H1 (cell line): Measurements from ENCODE around the gene TEX22. TPM values are rescaled to one million over a fixed set of nuclear protein-coding genes. Genes with fewer than 3 reads are reported as not detected.

Experiments
- CTCF ChIA-PET: fragments of 300-600 bp; sonication (Branson Sonifier 250); formaldehyde crosslinking; loops from one replicate; lab custom pipeline; 2021; ENCODE audit not compliant: partially characterized antibody; lab: Charles Lee
- POLR2A ChIA-PET: fragments of 300-600 bp; sonication (Branson Sonifier 250); formaldehyde crosslinking; loops from one replicate; lab custom pipeline; 2021; ENCODE audit warnings: inconsistent platforms; ENCODE audit not compliant: partially characterized antibody; lab: Charles Lee
- DNase-seq, 2 experiments: peaks; one replicate each; pipeline versions ENCODE4 v3.0.0 to v3.0.0-alpha.2; 2010 to 2022; ENCODE audit warnings: low spot score in 2 of 2, low read depth in 1 of 2, mixed read lengths in 1 of 2
- FAIRE-seq: peaks from 2 replicates; lab custom pipeline; 2011; peaks lifted over from hg19 to GRCh38; lab: Jason Lieb, UNC
- H2AFZ ChIP-seq: 2 replicates; pipeline ENCODE4 v1.8.1; 2012; ENCODE audit warnings: low read length, inconsistent platforms
- H2AK5ac ChIP-seq: 2 replicates; pipeline ENCODE4 v1.6.1; 2013; ENCODE audit warnings: low read depth, low read length
- H2BK120ac ChIP-seq: replicated peaks from 2 replicates; pipeline ENCODE3; 2013; ENCODE audit warnings: low read depth, low read length, inconsistent platforms
- H2BK12ac ChIP-seq: 2 replicates; pipeline ENCODE4 v1.6.1; 2013; ENCODE audit warnings: low read depth, low read length
- H2BK15ac ChIP-seq: 2 replicates; pipeline ENCODE4 v1.6.1; 2013; ENCODE audit warnings: low read length
- H2BK20ac ChIP-seq: 2 replicates; pipeline ENCODE4 v1.6.1; 2013; ENCODE audit warnings: low read length
- H2BK5ac ChIP-seq: 2 replicates; pipeline ENCODE4 v1.6.1; 2013; ENCODE audit warnings: low read depth, low read length
- H3K14ac ChIP-seq: 2 replicates; pipeline ENCODE4 v1.6.1; 2013; ENCODE audit warnings: inconsistent platforms; ENCODE audit not compliant: insufficient read length
- H3K18ac ChIP-seq: 2 replicates; pipeline ENCODE4 v1.6.1; 2013; ENCODE audit warnings: low read length; ENCODE audit errors: extremely low read depth
- H3K23ac ChIP-seq: 2 replicates; pipeline ENCODE4 v1.6.1; 2013; ENCODE audit warnings: inconsistent platforms; ENCODE audit not compliant: insufficient read length
- H3K23me2 ChIP-seq: 2 replicates; pipeline ENCODE4 v1.6.1; 2013; ENCODE audit warnings: low read depth, low read length
- H3K27ac ChIP-seq: 2 replicates; pipeline ENCODE4 v1.6.1; 2011; ENCODE audit warnings: low read depth, low read length, inconsistent platforms
- H3K27me3 ChIP-seq, 4 experiments: replicated peaks in 1 of 4; 1 replicate in 1 of 4; 2 replicates in 3 of 4; pipeline versions ENCODE4 v1.6.1 to v1.8.1; 2011 to 2013; ENCODE audit warnings: low read length in 3 of 4, mild to moderate bottlenecking in 3 of 4, inconsistent platforms in 2 of 4, mixed read lengths in 2 of 4, moderate library complexity in 1 of 4; ENCODE audit not compliant: control insufficient read depth in 3 of 4, insufficient read depth in 3 of 4; ENCODE audit errors: extremely low read depth in 1 of 4
- H3K36me3 ChIP-seq, 4 experiments: 2 replicates each; pipeline versions ENCODE4 v1.6.1 to v1.8.1; 2011 to 2013; ENCODE audit warnings: mild to moderate bottlenecking in 4 of 4, low read length in 3 of 4, moderate library complexity in 2 of 4, control low read depth in 1 of 4, inconsistent platforms in 1 of 4; ENCODE audit not compliant: insufficient read depth in 4 of 4, control insufficient read depth in 2 of 4
- H3K4ac ChIP-seq: replicated peaks from 2 replicates; pipeline ENCODE3; 2013; ENCODE audit warnings: low read length, low read depth, mixed read lengths, inconsistent platforms; ENCODE audit not compliant: insufficient read length
- H3K4me1 ChIP-seq, 4 experiments: replicated peaks in 1 of 4; 1 replicate in 1 of 4; 2 replicates in 3 of 4; pipeline versions ENCODE4 v1.6.1 to v1.8.1; 2011 to 2013; ENCODE audit warnings: low read length in 3 of 4, inconsistent platforms in 2 of 4, mixed read lengths in 1 of 4; ENCODE audit not compliant: insufficient read depth in 4 of 4, control insufficient read depth in 3 of 4
- H3K4me2 ChIP-seq, 2 experiments: 2 replicates each; pipeline versions ENCODE4 v1.6.1 to v1.8.1; 2011 to 2013; ENCODE audit warnings: low read depth in 2 of 2, low read length in 2 of 2, control low read depth in 1 of 2, inconsistent platforms in 1 of 2, mild to moderate bottlenecking in 1 of 2; ENCODE audit not compliant: insufficient read depth in 1 of 2
- H3K4me3 ChIP-seq, 4 experiments: fragments of 200-600, 300-600 bp in 1 of 4; sonication (generic), shearing (Covaris generic), sonication (Bioruptor Twin) in 1 of 4; 2 replicates each; pipeline versions ENCODE4 v1.5.1 to v1.8.1; 2011 to 2016; ENCODE audit warnings: low read length in 4 of 4, low read depth in 3 of 4, control low read depth in 2 of 4, inconsistent platforms in 2 of 4, mild to moderate bottlenecking in 2 of 4, mixed read lengths in 1 of 4, moderate library complexity in 1 of 4; ENCODE audit not compliant: insufficient read depth in 2 of 4; ENCODE audit errors: extremely low read depth in 1 of 4
- H3K56ac ChIP-seq: replicated peaks from 2 replicates; pipeline ENCODE3; 2013; ENCODE audit warnings: low read depth, mild to moderate bottlenecking, mixed read lengths, low read length, inconsistent platforms; ENCODE audit not compliant: insufficient read length
- H3K79me1 ChIP-seq: 2 replicates; pipeline ENCODE4 v1.6.1; 2013; ENCODE audit warnings: low read depth, low read length, control low read depth
- H3K79me2 ChIP-seq, 2 experiments: 2 replicates each; pipeline versions ENCODE4 v1.6.1 to v1.8.1; 2012 to 2013; ENCODE audit warnings: low read length in 2 of 2, mild to moderate bottlenecking in 2 of 2, inconsistent platforms in 1 of 2; ENCODE audit not compliant: insufficient read depth in 2 of 2, control insufficient read depth in 1 of 2
- H3K9ac ChIP-seq, 4 experiments: replicated peaks in 1 of 4; 1 replicate in 1 of 4; 2 replicates in 3 of 4; pipeline versions ENCODE4 v1.6.1 to v1.8.1; 2011 to 2013; ENCODE audit warnings: low read depth in 3 of 4, low read length in 3 of 4, control low read depth in 2 of 4, mild to moderate bottlenecking in 2 of 4, moderate library complexity in 2 of 4, inconsistent platforms in 1 of 4; ENCODE audit errors: extremely low read depth in 1 of 4
- H3K9me3 ChIP-seq, 2 experiments: 2 replicates each; pipeline versions ENCODE4 v1.6.1 to v1.8.1; 2012 to 2013; ENCODE audit warnings: mild to moderate bottlenecking in 2 of 2, moderate library complexity in 2 of 2, control low read depth in 1 of 2, inconsistent platforms in 1 of 2, low read depth in 1 of 2, low read length in 1 of 2, mixed read lengths in 1 of 2; ENCODE audit not compliant: insufficient read depth in 2 of 2
- H4K20me1 ChIP-seq, 2 experiments: replicated peaks in 1 of 2; 2 replicates each; pipeline versions ENCODE3 to v1.8.1; 2011 to 2013; ENCODE audit warnings: inconsistent platforms in 2 of 2, low read length in 2 of 2, mild to moderate bottlenecking in 1 of 2; ENCODE audit not compliant: insufficient read depth in 2 of 2, control insufficient read depth in 1 of 2
- H4K5ac ChIP-seq: 2 replicates; pipeline ENCODE4 v1.6.1; 2013; ENCODE audit warnings: low read length, low read depth, mixed read lengths, inconsistent platforms; ENCODE audit not compliant: insufficient read length
- H4K8ac ChIP-seq: 2 replicates; pipeline ENCODE4 v1.8.0; 2013; ENCODE audit warnings: mild to moderate bottlenecking, moderate library complexity, low read length, inconsistent platforms; ENCODE audit not compliant: insufficient read depth; ENCODE audit errors: extremely low read depth
- H4K91ac ChIP-seq: replicated peaks from 2 replicates; pipeline ENCODE3; 2013; ENCODE audit warnings: low read length, mixed read lengths, inconsistent platforms; ENCODE audit not compliant: insufficient read length
- FOSL1 ChIP-seq: IDR thresholded peaks from 2 replicates; pipeline ENCODE4 v1.6.1; 2011; ENCODE audit warnings: mild to moderate bottlenecking, low read depth, low read length, moderate library complexity; ENCODE audit not compliant: insufficient read depth
- POLR2AphosphoS5 ChIP-seq: IDR thresholded peaks from 2 replicates; pipeline ENCODE4 v1.6.1; 2011; ENCODE audit warnings: low read depth, low read length
- WGBS, 2 experiments: shearing (Covaris generic) in 1 of 2; methylation state at CpG; one replicate each; pipeline versions ENCODE4 v1.1.6 to v1.1.7; 2013 to 2015; ENCODE audit warnings: low lambda C conversion rate in 2 of 2, mixed read lengths in 2 of 2, inconsistent platforms in 1 of 2, low coverage in 1 of 2, missing lambda C conversion rate in 1 of 2; ENCODE audit not compliant: insufficient replicate concordance in 2 of 2, insufficient coverage in 1 of 2, insufficient read length in 1 of 2; ENCODE audit errors: extremely low coverage in 1 of 2, missing lambda C conversion rate in 1 of 2; 5-methylcytosine and 5-hydroxymethylcytosine counted together
- polyA plus RNA-seq, 7 experiments: library from polyadenylated mRNA; depleted of rRNA in 3 of 7; stranded (reverse) in 5 of 7; unstranded in 2 of 7; fragments of >200 nt in 5 of 7; fragments of 200-250 nt in 2 of 7; gene quantifications; 1 replicate in 5 of 7; 2 replicates in 1 of 7; 4 replicates in 1 of 7; pipeline versions ENCODE4 v1.2.1 to v1.2.3, GENCODE V29; 2011 to 2013; ENCODE audit warnings: missing spikeins in 2 of 7, mixed read lengths in 2 of 7
- total RNA-seq: library from RNA; stranded (reverse); fragmentation: NEBNext Ultra II Directional; extraction: Animal tissue kit (Norgen Biotek cat#: 25700); gene quantifications from 2 replicates; pipeline ENCODE4 v1.2.1, GENCODE V29; 2021

Gene TEX22
- total and polyA plus RNA-seq, 2 of the 8 experiments (the other 6 are each of a cell fraction or from before 2014, with no cell fraction given): 0.24 to 0.39 TPM

- Histone ChIP-seq H3K56ac (no peak overlapping the region), H3K23ac (no peak overlapping the region), H4K20me1 (peaks cover 4 to 22% of the 10 kb centered on the region in 2 experiments), H3K9me3 (no peaks in the 10 kb centered on the region), H3K18ac (no peak overlapping the region), H2BK12ac (no peak overlapping the region), H3K4me2 (no peak overlapping the region), H3K4ac (no peak overlapping the region), H2BK20ac (no peak overlapping the region), H3K14ac (no peak overlapping the region), H3K36me3 (no peaks in the 10 kb centered on the region), H3K4me3 (no peak overlapping the region), H3K27ac (no peak overlapping the region), H3K23me2 (no peaks in the 10 kb centered on the region), H3K4me1 (peaks cover 0 to 7% (median 3%) of the 10 kb centered on the region in 4 experiments; a peak in 3 of 7 replicates), H3K79me2 (peaks cover 0 to 5% of the 10 kb centered on the region in 2 experiments; a peak in 2 of 4 replicates), H3K9ac (no peak overlapping the region), H4K8ac (no peak overlapping the region), H3K79me1 (peaks cover 3% of the 10 kb centered on the region; the same call in 1 of the 2 replicates), H2BK120ac (no peak overlapping the region), H2AFZ (no peak overlapping the region), H2BK5ac (no peak overlapping the region), H3K27me3 (no peaks in the 10 kb centered on the region), H4K91ac (no peak overlapping the region), H2AK5ac (no peak overlapping the region), H2BK15ac (no peak overlapping the region), H4K5ac (no peak overlapping the region)
- ChIA-PET POLR2A (no interaction called here), CTCF (interaction anchor here (0.6 to 3.6 kb wide), 30 partner anchors 9 to 216 kb away, joined by 3 to 27 read pairs (median 4); partner anchors contain the start of genes BTBD6 and NUDT14)
- no peak for FAIRE-seq
- no peak for DNase-seq
- 79% methylated on average over 3 of the region's 3 CpGs; no CpG with 5 or more reads in 1 of the 2 experiments for WGBS, 2 experiments
- TF ChIP-seq POLR2AphosphoS5: no peak
- TF ChIP-seq FOSL1: no peak
Measured at GRCh38 chr14:105351410-105351809, 46.9 kb upstream of the TEX22 start.
